Endothelial cell (in vitro differentiated cells): ENCODE results near the gene EPN1. TPM values are rescaled to one million over a fixed set of nuclear protein-coding genes. Genes with fewer than 3 reads are reported as not detected.

Experiments
- DNase-seq: peaks from one replicate; pipeline ENCODE4 v3.0.0; 2021; ENCODE audit warnings: low spot score
- H3K27ac Mint-ChIP-seq: one replicate; pipeline ENCODE4 v1.8.0; 2021; ENCODE audit warnings: mixed read lengths, inconsistent platforms; ENCODE audit not compliant: unreplicated experiment
- H3K27me3 Mint-ChIP-seq: one replicate; pipeline ENCODE4 v1.8.0; 2021; ENCODE audit warnings: mild to moderate bottlenecking, moderate library complexity, mixed read lengths, inconsistent platforms; ENCODE audit not compliant: unreplicated experiment
- H3K36me3 Mint-ChIP-seq: one replicate; pipeline ENCODE4 v1.8.0; 2021; ENCODE audit warnings: mild to moderate bottlenecking, low read depth, mixed read lengths, inconsistent platforms; ENCODE audit not compliant: unreplicated experiment
- H3K4me1 Mint-ChIP-seq: one replicate; pipeline ENCODE4 v1.8.0; 2021; ENCODE audit warnings: mild to moderate bottlenecking, mixed read lengths, inconsistent platforms; ENCODE audit not compliant: unreplicated experiment
- H3K4me3 Mint-ChIP-seq: one replicate; pipeline ENCODE4 v1.8.0; 2021; ENCODE audit warnings: mild to moderate bottlenecking, mixed read lengths, inconsistent platforms; ENCODE audit not compliant: unreplicated experiment
- H3K9me3 Mint-ChIP-seq: one replicate; pipeline ENCODE4 v1.8.0; 2021; ENCODE audit warnings: mixed read lengths, inconsistent platforms; ENCODE audit not compliant: unreplicated experiment
- CTCF ChIP-seq: fragments of 200-600 bp; sonication (generic); IDR thresholded peaks from one replicate; pipeline ENCODE4 v1.5.0; 2021; ENCODE audit warnings: antibody characterized with exemption; ENCODE audit not compliant: unreplicated experiment
- total RNA-seq: library from RNA; stranded (reverse); fragmentation: NEBNext Ultra II Directional; extraction: Animal tissue kit (Norgen Biotek cat#: 25700); gene quantifications from one replicate; pipeline ENCODE4 v1.2.1, GENCODE V29; 2021; ENCODE audit not compliant: unreplicated experiment

EPN1 gene
- total RNA-seq, 1 donor from 2014 or later, result 250 TPM

- no peak for DNase-seq
- H3K36me3 Mint-ChIP-seq, result peaks cover 57% of the 10 kb centered on the region
- H3K4me3 Mint-ChIP-seq, result peak overlapping the region; percentile 99
- H3K27ac Mint-ChIP-seq, result peak overlapping the region; percentile 100
- no peaks in the 10 kb centered on the region for H3K9me3 Mint-ChIP-seq
- peaks cover 31% of the 10 kb centered on the region for H3K27me3 Mint-ChIP-seq
- peaks cover 62% of the 10 kb centered on the region for H3K4me1 Mint-ChIP-seq
- no peak for TF ChIP-seq CTCF
Measured at GRCh38 chr19:55675661-55676354, 782 bp downstream of the EPN1 start.

GRCh38 chr19:55676383-55676782, 1.4 kb downstream of the EPN1 start:
- Mint-ChIP-seq H3K27me3 (peaks cover 28% of the 10 kb centered on the region), H3K9me3 (no peaks in the 10 kb centered on the region), H3K4me1 (peaks cover 58% of the 10 kb centered on the region), H3K27ac (peak overlapping the region; percentile 100), H3K4me3 (peak overlapping the region; percentile 99), H3K36me3 (peaks cover 52% of the 10 kb centered on the region)
- no peak for TF ChIP-seq CTCF
- DNase-seq, result no peak

GRCh38 chr19:55676889-55677505, 2.0 kb downstream of the EPN1 start:
- Mint-ChIP-seq H3K36me3 (peaks cover 50% of the 10 kb centered on the region), H3K4me3 (peak overlapping the region; percentile 99), H3K9me3 (no peaks in the 10 kb centered on the region), H3K27ac (peak overlapping the region; percentile 100), H3K4me1 (peaks cover 56% of the 10 kb centered on the region), H3K27me3 (peaks cover 28% of the 10 kb centered on the region)
- no peak for DNase-seq
- TF ChIP-seq CTCF, result no peak

- Mint-ChIP-seq H3K27me3 (peaks cover 28% of the 10 kb centered on the region), H3K9me3 (no peaks in the 10 kb centered on the region), H3K4me1 (peaks cover 52% of the 10 kb centered on the region), H3K4me3 (peak overlapping the region; percentile 99), H3K27ac (peak overlapping the region; percentile 100), H3K36me3 (peaks cover 46% of the 10 kb centered on the region)
- no peak for TF ChIP-seq CTCF
- peak; percentile 45 for DNase-seq
Measured at GRCh38 chr19:55677572-55678028, 2.6 kb downstream of the EPN1 start.

- Mint-ChIP-seq H3K27me3 (peaks cover 26% of the 10 kb centered on the region), H3K9me3 (no peaks in the 10 kb centered on the region), H3K4me1 (peaks cover 52% of the 10 kb centered on the region), H3K4me3 (peak overlapping the region; percentile 99), H3K36me3 (peaks cover 45% of the 10 kb centered on the region), H3K27ac (peak overlapping the region; percentile 100)
- no peak for TF ChIP-seq CTCF
- no peak for DNase-seq
Measured at GRCh38 chr19:55678121-55678671, 3.2 kb downstream of the EPN1 start.
